PC-9 (cell line): ENCODE results near the gene CARNS1.
"Not testable (repeated sequence)": the region's sequence is repeated elsewhere in the genome, so short reads cannot be mapped to it uniquely, and the experiment has no call there.

Experiments
- CTCF ChIP-seq: fragments of 200-600 bp; sonication (generic); conservative IDR thresholded peaks from 2 replicates; pipeline ENCODE4 v1.6.1; 2017; ENCODE audit warnings: mixed run types, antibody characterized with exemption, mild to moderate bottlenecking, moderate library complexity
- EZH2 ChIP-seq: fragments of 200-600 bp; sonication (generic); IDR thresholded peaks from 2 replicates; pipeline ENCODE4 v1.8.0; 2017; ENCODE audit warnings: antibody characterized with exemption, low read depth

- TF ChIP-seq EZH2, CTCF: not testable (repeated sequence)
Measured at GRCh38 chr11:67403085-67403484, 12.4 kb upstream of the CARNS1 start.
